Measurements from ENCODE around the gene TMEM256. TPM values are rescaled to one million over a fixed set of nuclear protein-coding genes. Genes with fewer than 3 reads are reported as not detected.

Gene TMEM256
- total and polyA plus RNA-seq, 2 donors (not counting 3 experiments of a cell fraction or from before 2014, with no cell fraction given): 67.4 to 148 TPM

GRCh38 chr17:7418472-7419152, 14.7 kb upstream of the TMEM256 start:
- Histone ChIP-seq H3K9me3 (replicated peaks; ENCODE audit: control insufficient read depth, insufficient read depth, low read length) (no peaks in the 10 kb centered on the region), H2AFZ (ENCODE audit: low read depth, low read length) (no peak overlapping the region), H4K20me1 (replicated peaks; ENCODE audit: control insufficient read depth, extremely low read depth, insufficient read depth, low read length) (no peaks in the 10 kb centered on the region), H3K27ac (ENCODE audit: insufficient read depth, low read depth, low read length) (no peak overlapping the region), H3K4me3 (replicated peaks in 1 of 3; ENCODE audit: insufficient read depth in 1 of 3, low read depth in 1 of 3, low read length in 3 of 3) (no peak overlapping the region), H3K79me2 (ENCODE audit: control insufficient read depth, insufficient read depth, low read length) (no peaks in the 10 kb centered on the region), H3K4me1 (ENCODE audit: control insufficient read depth, extremely low read depth, insufficient read depth, low read length) (no peaks in the 10 kb centered on the region), H3K36me3 (ENCODE audit: control insufficient read depth in 2 of 2, extremely low read depth in 1 of 2, insufficient read depth in 2 of 2, low read length in 2 of 2) (peaks cover 0 to 2% of the 10 kb centered on the region in 2 experiments), H3K4me2 (ENCODE audit: insufficient read depth, low read length) (no peak overlapping the region), H3K27me3 (ENCODE audit: control insufficient read depth in 2 of 2, insufficient read depth in 2 of 2, low read length in 2 of 2) (no peaks in the 10 kb centered on the region), H3K9ac (replicated peaks; ENCODE audit: extremely low read depth, insufficient read depth, low read length) (no peak overlapping the region), H3K9me1 (replicated peaks; ENCODE audit: control insufficient read depth, extremely low read depth, insufficient read depth, low read length) (no peaks in the 10 kb centered on the region)
- no TSS peak for BruUV-seq (replicated peaks)
- intact Hi-C loops (cut with micrococcal nuclease): no loop called here
- POLR2A ChIA-PET: no interaction called here
- dilution Hi-C loops (cut with MboI; ENCODE audit: extremely low pct_ligation_motif_present, low sequenced_read_pairs): no loop called here
- FAIRE-seq: no peak
- no peak for DNase-seq (ENCODE audit: low read depth, low spot score)
- TF ChIP-seq, protein P1, sequence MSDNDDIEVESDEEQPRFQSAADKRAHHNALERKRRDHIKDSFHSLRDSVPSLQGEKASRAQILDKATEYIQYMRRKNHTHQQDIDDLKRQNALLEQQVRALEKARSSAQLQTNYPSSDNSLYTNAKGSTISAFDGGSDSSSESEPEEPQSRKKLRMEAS (IDR thresholded peaks at IDR 0.05; ENCODE audit: insufficient read depth, insufficient read length): no peak
- TF ChIP-seq MYC (IDR thresholded peaks at IDR 0.05; ENCODE audit: low read depth, low read length): no peak
- TF ChIP-seq POLR2AphosphoS5 (IDR thresholded peaks at IDR 0.05; ENCODE audit: insufficient read depth, low read depth, low read length): no peak
- TF ChIP-seq POLR2A (IDR thresholded peaks at IDR 0.05; ENCODE audit: low read depth, low read length): no peak
- TF ChIP-seq EZH2 (IDR thresholded peaks at IDR 0.05; ENCODE audit: borderline replicate concordance, low read depth, low read length, severe bottlenecking): no peak
- no peak for TF ChIP-seq JUN (IDR thresholded peaks at IDR 0.05; ENCODE audit: borderline replicate concordance, insufficient read depth, insufficient read length, low read depth)
- CTCF ChIA-PET: no interaction called here

- Histone ChIP-seq H3K27ac (ENCODE audit: insufficient read depth, low read depth, low read length) (no peak overlapping the region), H3K4me3 (replicated peaks in 1 of 3; ENCODE audit: insufficient read depth in 1 of 3, low read depth in 1 of 3, low read length in 3 of 3) (no peak overlapping the region), H3K36me3 (ENCODE audit: control insufficient read depth in 2 of 2, extremely low read depth in 1 of 2, insufficient read depth in 2 of 2, low read length in 2 of 2) (peaks cover 0 to 2% of the 10 kb centered on the region in 2 experiments), H4K20me1 (replicated peaks; ENCODE audit: control insufficient read depth, extremely low read depth, insufficient read depth, low read length) (no peaks in the 10 kb centered on the region), H3K9me1 (replicated peaks; ENCODE audit: control insufficient read depth, extremely low read depth, insufficient read depth, low read length) (no peaks in the 10 kb centered on the region), H3K9ac (replicated peaks; ENCODE audit: extremely low read depth, insufficient read depth, low read length) (no peak overlapping the region), H3K79me2 (ENCODE audit: control insufficient read depth, insufficient read depth, low read length) (no peaks in the 10 kb centered on the region), H3K4me1 (ENCODE audit: control insufficient read depth, extremely low read depth, insufficient read depth, low read length) (no peaks in the 10 kb centered on the region), H3K9me3 (replicated peaks; ENCODE audit: control insufficient read depth, insufficient read depth, low read length) (no peaks in the 10 kb centered on the region), H3K4me2 (ENCODE audit: insufficient read depth, low read length) (no peak overlapping the region), H3K27me3 (ENCODE audit: control insufficient read depth in 2 of 2, insufficient read depth in 2 of 2, low read length in 2 of 2) (no peaks in the 10 kb centered on the region), H2AFZ (ENCODE audit: low read depth, low read length) (no peak overlapping the region)
- POLR2A ChIA-PET: no interaction called here
- TF ChIP-seq POLR2A (IDR thresholded peaks at IDR 0.05; ENCODE audit: low read depth, low read length) (no peak), POLR2AphosphoS5 (IDR thresholded peaks at IDR 0.05; ENCODE audit: insufficient read depth, low read depth, low read length) (no peak), FOS (IDR thresholded peaks at IDR 0.05; ENCODE audit: borderline replicate concordance, insufficient read depth, low read length) (no peak), MYC (IDR thresholded peaks at IDR 0.05; ENCODE audit: low read depth, low read length) (no peak), EZH2 (IDR thresholded peaks at IDR 0.05; ENCODE audit: borderline replicate concordance, low read depth, low read length, severe bottlenecking) (no peak), JUN (IDR thresholded peaks at IDR 0.05; ENCODE audit: borderline replicate concordance, insufficient read depth, insufficient read length, low read depth) (no peak), GATA2 (IDR thresholded peaks at IDR 0.05; ENCODE audit: insufficient read depth, insufficient read length, low read depth, low read length) (no peak)
- TF ChIP-seq, protein P2, sequence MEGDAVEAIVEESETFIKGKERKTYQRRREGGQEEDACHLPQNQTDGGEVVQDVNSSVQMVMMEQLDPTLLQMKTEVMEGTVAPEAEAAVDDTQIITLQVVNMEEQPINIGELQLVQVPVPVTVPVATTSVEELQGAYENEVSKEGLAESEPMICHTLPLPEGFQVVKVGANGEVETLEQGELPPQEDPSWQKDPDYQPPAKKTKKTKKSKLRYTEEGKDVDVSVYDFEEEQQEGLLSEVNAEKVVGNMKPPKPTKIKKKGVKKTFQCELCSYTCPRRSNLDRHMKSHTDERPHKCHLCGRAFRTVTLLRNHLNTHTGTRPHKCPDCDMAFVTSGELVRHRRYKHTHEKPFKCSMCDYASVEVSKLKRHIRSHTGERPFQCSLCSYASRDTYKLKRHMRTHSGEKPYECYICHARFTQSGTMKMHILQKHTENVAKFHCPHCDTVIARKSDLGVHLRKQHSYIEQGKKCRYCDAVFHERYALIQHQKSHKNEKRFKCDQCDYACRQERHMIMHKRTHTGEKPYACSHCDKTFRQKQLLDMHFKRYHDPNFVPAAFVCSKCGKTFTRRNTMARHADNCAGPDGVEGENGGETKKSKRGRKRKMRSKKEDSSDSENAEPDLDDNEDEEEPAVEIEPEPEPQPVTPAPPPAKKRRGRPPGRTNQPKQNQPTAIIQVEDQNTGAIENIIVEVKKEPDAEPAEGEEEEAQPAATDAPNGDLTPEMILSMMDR (IDR thresholded peaks at IDR 0.05; ENCODE audit: extremely low read depth in 1 of 2, insufficient read depth in 1 of 2, low read depth in 1 of 2, low read length in 2 of 2): no peak
- TF ChIP-seq, protein P1 (IDR thresholded peaks at IDR 0.05; ENCODE audit: insufficient read depth, insufficient read length): no peak
- CTCF ChIA-PET: interaction anchor here (1.2 to 2.2 kb wide), 2 partner anchors 13 to 61 kb away, joined by 5 to 6 read pairs; partner anchors contain the start of gene TMEM256
- intact Hi-C loops (cut with micrococcal nuclease) (no loop called here), dilution Hi-C loops (cut with MboI; ENCODE audit: extremely low pct_ligation_motif_present, low sequenced_read_pairs) (no loop called here)
- BruUV-seq (replicated peaks): no TSS peak
- FAIRE-seq: no peak
- DNase-seq (ENCODE audit: low read depth, low spot score): no peak
Observed at GRCh38 chr17:7417056-7417655, 13.3 kb upstream of the TMEM256 start.

All from endothelial cell of umbilical vein (primary cell).